Measurements from ENCODE around the gene NTN5.
"Not testable (repeated sequence)": the region's sequence is repeated elsewhere in the genome, so short reads cannot be mapped to it uniquely, and the experiment has no call there.

The NTN5 gene

GRCh38 chr19:48672994-48673393 lies at the start of gene NTN5:
TSS of gene NTN5 (minus strand) at chr19:48673017. CDS start at chr19:48670986, 2,031 bp downstream.
- DNase-seq, result no peak

DNA sequence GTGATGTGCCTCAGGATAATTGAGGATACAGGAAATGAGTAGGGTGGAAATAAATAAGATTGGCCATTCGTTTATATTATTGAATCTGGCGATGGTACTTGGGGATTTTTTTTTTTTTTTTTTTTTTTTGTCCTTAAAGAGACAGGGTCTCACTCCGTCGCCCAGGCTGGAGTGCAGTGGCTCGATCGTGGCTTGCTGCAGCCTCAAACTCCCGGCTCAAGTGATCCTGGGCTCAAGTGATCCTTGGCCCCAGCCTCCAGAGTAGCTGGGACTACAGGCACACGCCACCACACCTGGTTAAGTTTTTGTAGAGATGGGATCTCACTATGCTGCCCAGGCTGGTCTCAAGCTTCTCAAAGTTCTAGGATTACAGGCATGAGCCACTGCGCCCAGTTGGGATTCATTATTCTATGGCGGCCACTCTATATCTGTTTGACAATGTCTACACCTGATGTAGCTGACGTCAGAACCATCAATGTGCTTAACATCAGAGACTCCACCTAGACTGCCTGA lies 49.4 kb upstream of the NTN5 start:
- DNase-seq, result no peak

DNA sequence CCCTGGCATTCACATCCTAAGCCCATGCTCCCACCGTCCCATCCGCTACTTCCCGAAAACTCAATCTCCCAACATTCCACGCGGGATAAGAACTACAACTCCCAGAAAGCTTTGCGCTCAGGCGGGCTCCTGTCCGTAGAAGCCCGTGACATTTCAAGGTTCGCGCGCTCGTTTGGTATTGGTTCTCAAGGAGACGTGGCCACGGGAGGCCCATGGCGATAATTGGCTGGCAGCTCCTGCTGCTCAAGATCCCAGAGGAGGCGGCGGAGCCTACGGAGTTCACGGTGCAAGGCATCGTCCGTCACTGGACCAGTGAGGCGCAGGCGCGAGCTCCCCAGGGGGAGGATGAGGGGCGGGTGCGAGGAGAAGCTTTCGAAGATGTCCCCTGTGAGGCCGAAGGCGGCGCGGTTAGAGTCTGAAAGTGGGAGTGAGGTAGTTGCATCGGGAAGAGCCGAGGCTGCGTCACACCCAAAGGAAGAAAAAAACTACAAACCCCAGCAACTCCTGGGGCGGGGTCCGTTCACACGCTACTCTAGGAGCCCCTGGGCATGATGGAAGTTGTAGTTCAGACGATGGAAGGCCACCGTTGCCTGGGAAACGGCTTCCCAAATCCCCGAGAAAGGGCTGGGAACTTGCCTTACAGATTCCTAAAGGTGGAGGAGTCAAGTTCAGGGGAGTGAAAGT lies 47.9 kb upstream of the NTN5 start:
- DNase-seq, result peak; percentile 99

DNA sequence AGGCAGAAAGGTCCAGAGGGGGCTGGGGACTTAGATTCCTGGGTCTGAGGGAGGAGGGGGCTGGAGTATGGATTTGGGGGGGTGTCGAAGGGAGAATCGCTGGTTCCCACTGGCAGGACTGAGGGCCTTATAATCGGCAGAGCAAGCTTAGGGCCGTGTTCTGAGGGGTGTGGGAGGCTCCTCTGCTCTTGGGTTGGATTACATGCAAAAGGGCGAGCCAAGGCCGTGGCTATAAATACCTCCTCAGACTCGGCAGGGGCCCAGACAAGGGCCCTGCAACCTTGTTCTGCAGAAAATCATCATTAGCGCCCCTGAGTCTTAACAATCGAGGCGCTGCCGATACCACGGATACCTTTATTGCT lies 47.4 kb upstream of the NTN5 start:
- DNase-seq, result no peak

GRCh38 chr19:48719263-48720171 lies 46.7 kb upstream of the NTN5 start, which contains the start of gene MAMSTR:
TSS of gene MAMSTR (minus strand) at chr19:48719725. CDS start at chr19:48719031, 694 bp downstream.
- no peak for DNase-seq

DNA sequence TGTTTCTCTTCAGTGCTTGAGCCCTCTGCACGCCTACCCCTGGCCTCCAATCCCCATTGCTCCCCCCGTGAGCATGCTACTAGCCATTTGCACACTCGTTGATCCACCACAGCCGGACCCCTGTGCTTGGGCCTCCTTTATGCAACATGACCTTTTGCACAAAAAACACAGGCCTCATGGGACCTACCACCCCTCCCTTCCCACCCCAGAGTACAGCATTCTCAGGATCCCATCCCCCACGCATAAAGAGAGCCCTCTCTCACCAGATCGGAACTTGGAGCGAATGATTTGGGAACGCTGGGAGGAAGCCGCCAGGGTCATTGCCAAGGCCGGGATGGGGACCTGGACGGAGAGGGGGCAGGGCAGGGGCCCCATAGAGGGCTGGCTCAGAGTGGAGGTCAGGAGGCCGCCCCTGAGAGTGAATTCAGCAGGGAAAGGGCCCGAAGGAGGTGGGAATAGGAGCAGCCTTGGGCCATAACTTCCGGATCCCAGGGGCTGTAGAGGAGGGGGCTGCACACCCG lies 46.0 kb upstream of the NTN5 start:
- DNase-seq, result peak; percentile 32

DNA sequence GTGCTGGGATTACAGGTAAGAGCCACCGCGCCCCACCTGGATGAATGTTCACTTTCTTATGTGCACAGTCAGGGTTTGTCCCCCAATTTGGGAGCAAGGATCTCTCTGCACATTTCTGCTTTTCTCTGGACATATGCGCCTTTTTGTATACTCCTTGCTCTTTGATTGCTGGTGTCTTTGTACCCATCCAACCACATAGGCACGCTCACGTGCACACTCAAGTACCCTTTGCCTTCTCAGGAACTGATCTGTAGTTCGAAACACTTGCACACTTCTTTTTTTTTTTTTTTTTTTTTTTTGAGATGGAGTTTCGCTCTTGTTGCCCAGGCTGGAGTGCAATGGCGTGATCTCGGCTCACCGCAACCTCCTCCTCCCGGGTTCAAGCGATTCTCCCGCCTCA lies 45.3 kb upstream of the NTN5 start:
- DNase-seq, result not testable (repeated sequence)

DNA sequence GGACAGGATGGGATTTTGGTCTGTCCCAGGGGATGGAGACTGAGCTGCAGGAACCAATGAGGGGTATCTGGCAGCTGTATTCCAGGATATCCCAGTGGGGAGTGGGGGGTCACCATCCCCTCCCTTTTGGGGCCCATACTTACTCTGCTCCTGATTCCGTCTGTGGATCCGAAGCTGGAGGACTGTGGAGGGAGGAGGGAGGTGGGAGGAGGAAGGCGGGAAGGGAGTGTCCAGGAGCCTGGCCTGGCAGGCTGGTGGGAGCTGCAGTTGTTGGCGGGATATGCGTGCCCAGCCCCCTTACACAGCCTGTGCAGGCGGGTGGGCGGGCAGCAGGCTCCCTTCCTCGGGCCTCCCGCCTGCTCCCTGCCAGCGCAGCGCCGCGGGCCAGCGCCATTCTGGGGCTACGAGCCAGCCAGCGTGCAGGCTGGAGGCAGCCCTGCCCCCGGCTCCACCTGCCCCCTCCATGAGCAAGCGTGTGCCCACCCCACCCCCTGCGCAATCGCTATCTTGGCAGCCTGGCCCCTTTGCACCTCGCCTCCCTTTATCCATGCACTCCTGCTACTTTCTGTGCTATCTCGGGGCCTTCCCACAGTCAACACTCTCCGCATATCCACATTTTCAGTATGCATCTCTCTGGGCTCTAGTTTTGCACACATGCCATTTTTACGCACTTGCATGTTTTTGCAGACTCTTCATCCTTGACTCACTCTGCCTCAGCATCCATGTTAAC lies 43.9 kb upstream of the NTN5 start:
- DNase-seq, result peak; percentile 79

DNA sequence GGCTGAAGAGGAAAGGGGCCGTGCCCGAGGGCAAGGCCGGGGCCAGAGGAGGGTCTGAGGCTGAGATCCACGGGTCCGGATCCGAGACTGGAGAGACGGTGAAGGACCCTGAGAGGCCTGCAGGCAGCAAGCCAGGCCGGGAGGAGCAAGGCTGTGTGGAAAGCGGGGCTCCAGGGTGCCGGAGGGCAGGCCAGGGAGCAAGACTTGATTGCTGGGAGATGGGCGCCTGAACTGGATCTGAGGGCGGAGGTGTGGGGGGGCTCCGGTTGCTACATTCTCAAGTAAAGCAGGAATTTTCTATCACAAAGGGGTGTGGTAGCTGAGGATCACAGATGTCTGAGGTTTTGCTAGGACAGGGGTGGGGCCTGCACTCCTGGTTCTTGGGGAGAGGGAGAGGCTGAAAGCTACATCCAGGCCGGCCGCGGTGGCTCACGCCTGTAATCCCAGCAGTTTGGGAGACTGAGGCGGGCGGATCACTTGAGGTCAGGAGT lies 42.9 kb upstream of the NTN5 start:
- DNase-seq, result peak; percentile 24

GRCh38 chr19:48714759-48715675 lies 42.2 kb upstream of the NTN5 start:
- DNase-seq, result peak; percentile 12

- DNase-seq, result peak; percentile 98
Observed at GRCh38 chr19:48713864-48714755, 41.3 kb upstream of the NTN5 start.

DNA sequence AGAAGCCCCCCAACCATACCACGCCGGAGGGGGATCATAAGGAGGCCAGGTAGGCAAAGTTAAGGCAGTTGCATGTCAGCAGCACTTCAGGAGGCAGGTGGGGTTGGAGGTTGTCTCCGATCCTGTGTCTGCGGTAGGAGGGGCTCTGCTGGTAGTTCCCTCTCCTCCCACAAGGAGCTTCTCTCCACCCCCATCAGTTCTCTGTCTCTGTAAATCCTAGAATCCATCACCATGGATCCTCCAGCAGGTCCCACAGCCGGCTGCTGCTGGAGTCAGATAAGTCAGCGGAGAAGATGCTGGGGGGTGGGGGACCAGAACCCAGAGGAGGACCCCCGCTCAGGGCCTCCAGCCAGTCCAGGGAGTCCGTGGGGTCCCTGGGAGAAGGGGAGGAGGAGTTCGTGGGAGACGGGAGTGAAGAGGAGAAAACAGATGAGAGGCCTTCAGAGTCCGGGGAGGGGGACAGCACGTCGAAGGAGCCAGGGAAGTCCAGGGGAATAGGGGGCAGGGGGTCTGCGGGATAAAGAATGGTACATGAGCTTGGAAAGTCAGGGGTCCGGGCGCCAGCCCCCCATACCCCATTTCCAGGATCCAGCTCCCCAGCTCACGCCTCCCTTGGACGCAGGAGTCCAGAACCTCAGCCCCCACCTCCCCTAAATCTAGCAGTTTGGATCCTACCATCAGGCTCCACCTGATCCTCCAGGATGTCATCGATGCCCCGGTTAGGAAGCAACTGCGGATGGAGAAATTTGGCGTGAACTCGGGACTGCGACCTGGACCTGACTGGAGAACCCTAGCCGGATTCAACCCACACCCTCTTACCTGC lies 40.4 kb upstream of the NTN5 start:
- peak; percentile 40 for DNase-seq

DNA sequence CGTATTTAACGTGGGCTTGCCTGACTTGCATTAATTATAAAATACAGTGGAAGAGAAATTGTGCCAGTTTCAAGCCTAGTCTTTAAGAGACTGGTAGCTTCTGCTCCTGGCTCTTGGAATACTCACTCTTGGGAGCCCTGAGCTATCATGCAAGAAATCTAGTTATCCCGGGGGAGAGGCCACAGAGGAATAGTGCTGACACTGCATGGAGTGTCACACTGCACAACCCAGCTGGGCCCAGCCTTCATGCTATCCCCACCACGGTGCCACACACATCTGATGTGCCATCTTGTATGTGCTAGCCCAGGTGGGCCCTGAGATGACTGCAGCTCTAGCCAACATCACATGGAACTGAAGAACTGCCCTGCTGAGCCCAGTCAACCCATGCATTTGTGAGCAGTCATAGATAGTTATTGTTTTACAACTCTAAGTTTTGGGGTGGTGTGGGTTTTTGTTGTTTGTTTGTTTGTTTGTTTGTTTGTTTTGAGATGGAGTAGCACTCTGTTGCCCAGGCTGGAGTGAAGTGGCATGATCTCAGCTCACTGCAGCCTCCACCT lies 38.4 kb upstream of the NTN5 start:
- DNase-seq, result no peak

GRCh38 chr19:48708471-48708870 lies 35.7 kb upstream of the NTN5 start:
- no peak for DNase-seq

- no peak for DNase-seq
Observed at GRCh38 chr19:48705431-48705830, 32.6 kb upstream of the NTN5 start.

GRCh38 chr19:48703316-48703715 lies 30.5 kb upstream of the NTN5 start:
- DNase-seq, result no peak

- DNase-seq, result no peak
Observed at GRCh38 chr19:48702701-48703100, 29.9 kb upstream of the NTN5 start.

DNA sequence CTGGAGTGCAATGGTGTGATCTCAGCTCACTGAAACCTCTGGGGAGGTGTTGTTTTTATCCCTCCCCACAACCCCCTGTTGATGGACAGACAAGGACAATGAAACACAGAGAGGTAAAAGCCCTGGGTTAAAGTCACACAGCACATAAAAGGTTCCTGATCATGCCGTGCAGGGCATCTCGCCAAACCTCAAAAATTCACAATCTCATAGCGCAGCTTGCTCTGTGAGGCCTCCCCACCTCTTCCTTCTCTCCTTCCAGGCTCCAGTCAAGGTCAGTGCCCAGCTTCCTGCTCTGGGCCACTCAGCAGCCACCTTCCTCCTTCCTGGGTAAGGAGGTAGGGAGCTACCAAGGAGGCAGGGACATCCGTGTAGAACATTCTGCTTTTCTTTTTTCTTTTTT lies 25.2 kb upstream of the NTN5 start:
- no peak for DNase-seq

GRCh38 chr19:48696353-48697010 lies 23.7 kb upstream of the NTN5 start:
- peak; percentile 44 for DNase-seq
